Left cardiac atrium (tissue), 4 donors: ENCODE results near the gene MUC4. TPM values are rescaled to one million over a fixed set of nuclear protein-coding genes. Genes with fewer than 3 reads are reported as not detected.

Experiments
- ATAC-seq, 2 donors: fragments of 200-7000 bp; cut with Tn5 transposase; one replicate each; pipeline ENCODE4 v1.9.1; 2020; ENCODE audit warnings: mild to moderate bottlenecking in 2 of 2, moderate library complexity in 2 of 2
- DNase-seq: peaks from one replicate; pipeline ENCODE4 v3.0.0-alpha.2; 2020
- intact Hi-C, 2 donors: fragments of 100-400 bp; cut with DNase I; formaldehyde crosslinking; loops; one replicate each; pipeline versions ENCODE4 v1.14.1 to v1.15.1; 2022 to 2023
- long read RNA-seq: library from polyadenylated mRNA; unstranded; transcript quantifications from one replicate; pipeline ENCODE4 v2.0.0, GENCODE V29; 2021
- total RNA-seq, 2 donors: library from RNA; stranded (reverse); fragmentation: NEBNext Ultra II Directional; extraction: Animal tissue kit (Norgen Biotek cat#: 25700); gene quantifications; one replicate each; pipeline ENCODE4 v1.2.1, GENCODE V29; 2021
- donor health status: DM: no; HTN: yes; CAD: no.
- donor health status: DM: no; HTN: yes; CAD: no; lungs with severe emphysema.
- donor health status: DM: yes; HTN: yes; CAD: no.
- donor health status: Dilated cardiomyopathy.

MUC4 gene
- not detected for total RNA-seq
- long read RNA-seq = 0 reads

- ATAC-seq = no peak
- intact Hi-C loops = no loop called here
- no peak for DNase-seq
Measured at GRCh38 chr3:195811756-195812155, at the start of gene MUC4. TSS of gene MUC4 (minus strand) at chr3:195811929. CDS start at chr3:195811817, 112 bp downstream.

DNA sequence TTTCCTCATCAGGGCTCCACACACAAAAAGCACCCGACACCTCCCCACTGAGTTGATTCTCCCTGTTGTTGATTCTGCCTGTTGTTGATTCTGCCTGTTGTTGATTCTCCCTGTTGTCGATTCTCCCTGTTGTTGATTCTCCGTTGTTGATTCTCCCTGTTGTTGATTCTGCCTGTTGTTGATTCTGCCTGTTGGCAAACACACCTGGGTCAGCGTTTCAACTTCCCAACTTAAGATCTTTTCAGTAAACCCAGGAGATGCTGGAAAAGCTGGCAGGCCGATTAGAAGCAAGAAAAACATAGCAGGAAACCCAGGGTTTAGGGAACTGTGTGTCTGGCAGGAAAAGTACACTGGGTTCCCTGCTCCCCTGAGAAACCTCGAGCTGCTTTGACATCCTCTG, 48.7 kb upstream of the MUC4 start:
- intact Hi-C loops = loop anchor here in 1 of 2 donors (5.0 kb wide), 2 partner anchors 37 to 52 kb away; no protein-coding TSS in a partner anchor
- ATAC-seq (no peak), DNase-seq (no peak)

- intact Hi-C loops = loop anchor here (1.0 to 5.0 kb wide), 4 partner anchors 34 to 55 kb away; no protein-coding TSS in a partner anchor
- DNase-seq (no peak), ATAC-seq (no peak)
Measured at GRCh38 chr3:195859846-195860411, 48.2 kb upstream of the MUC4 start.

GRCh38 chr3:195859061-195859845, 47.5 kb upstream of the MUC4 start:
- peak; percentile 67 for DNase-seq
- ATAC-seq = peak in 1 of 2 donors; percentile 21
- intact Hi-C loops = loop anchor here in 1 of 2 donors (1.0 to 2.0 kb wide), 2 partner anchors 35 to 56 kb away; no protein-coding TSS in a partner anchor

- intact Hi-C loops = no loop called here
- DNase-seq (no peak), ATAC-seq (no peak)
Measured at GRCh38 chr3:195856410-195857084, 44.8 kb upstream of the MUC4 start.

- intact Hi-C loops = no loop called here
- no peak for DNase-seq
- no peak for ATAC-seq
Measured at GRCh38 chr3:195855471-195856409, 44.0 kb upstream of the MUC4 start.

- no peak for DNase-seq
- ATAC-seq = no peak
- intact Hi-C loops = no loop called here
Measured at GRCh38 chr3:195854628-195855294, 43.0 kb upstream of the MUC4 start.

- no peak for DNase-seq
- ATAC-seq = no peak
- intact Hi-C loops = no loop called here
Measured at GRCh38 chr3:195853996-195854395, 42.3 kb upstream of the MUC4 start.

DNA sequence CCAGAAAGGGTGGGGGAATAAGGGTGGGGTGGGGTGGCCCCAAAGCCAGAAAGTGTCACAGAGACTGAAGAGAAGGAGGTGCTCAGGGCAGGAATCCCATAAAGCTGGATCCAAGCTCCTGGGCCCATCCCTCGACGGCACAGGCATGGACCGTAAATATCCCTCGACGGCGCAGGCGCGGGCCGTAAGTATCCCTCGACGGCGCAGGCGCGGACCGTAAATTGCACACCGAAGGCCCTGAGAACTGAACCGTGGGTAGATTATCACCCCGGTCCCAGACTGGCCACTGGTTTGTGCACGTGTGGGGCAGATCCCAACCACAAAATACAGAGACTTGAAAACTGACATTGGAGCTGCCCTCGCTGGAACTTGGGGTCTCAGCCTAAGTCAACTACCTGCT, 41.3 kb upstream of the MUC4 start:
- ATAC-seq (no peak), DNase-seq (no peak)
- intact Hi-C loops = no loop called here

GRCh38 chr3:195850857-195851543, 39.3 kb upstream of the MUC4 start:
- intact Hi-C loops = loop anchor here in 1 of 2 donors (2.0 kb wide), 1 partner anchor 292 kb away; no protein-coding TSS in a partner anchor
- DNase-seq (peak; percentile 86), ATAC-seq (peak; percentile 90 to 92)

DNA sequence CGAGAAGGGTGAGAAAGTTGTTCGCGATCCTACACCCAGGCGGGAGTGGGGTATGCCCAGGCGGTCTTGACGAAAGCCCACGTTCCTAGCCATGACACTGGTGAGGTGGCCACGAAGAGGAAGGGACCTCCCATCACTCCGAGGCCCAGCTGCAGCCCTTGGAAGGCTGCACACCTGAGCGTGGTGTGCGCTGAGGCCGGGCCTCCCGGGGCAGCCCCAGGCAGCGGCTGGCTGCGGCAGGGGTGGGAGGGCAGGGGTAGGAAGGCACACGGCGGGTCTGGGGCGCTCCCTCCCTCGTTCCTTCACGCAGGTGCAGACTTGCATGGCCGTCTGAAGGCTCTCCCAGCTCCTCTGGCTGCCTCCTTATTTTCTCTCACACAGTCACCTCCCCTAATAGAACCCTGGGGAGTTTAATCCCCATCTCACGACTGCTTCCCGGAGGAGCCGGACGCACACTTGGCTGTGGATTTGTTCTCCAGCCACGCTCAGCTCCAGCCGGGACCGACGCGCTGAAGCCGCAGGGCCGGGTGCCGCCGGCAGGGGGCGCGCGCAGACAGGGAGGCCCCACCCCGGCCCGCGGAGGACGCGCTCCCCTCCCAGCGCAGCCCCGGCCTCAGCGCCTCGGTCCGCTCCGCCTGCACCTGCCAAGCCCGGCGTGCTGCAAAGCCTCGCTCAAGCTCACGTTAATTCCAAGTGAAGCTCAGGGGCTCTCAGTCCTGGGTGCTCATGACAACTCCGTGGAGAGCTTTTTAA, 37.8 kb upstream of the MUC4 start:
- DNase-seq = no peak
- no peak for ATAC-seq
- intact Hi-C loops = loop anchor here in 1 of 2 donors (2.0 kb wide), 1 partner anchor 291 kb away; no protein-coding TSS in a partner anchor

DNA sequence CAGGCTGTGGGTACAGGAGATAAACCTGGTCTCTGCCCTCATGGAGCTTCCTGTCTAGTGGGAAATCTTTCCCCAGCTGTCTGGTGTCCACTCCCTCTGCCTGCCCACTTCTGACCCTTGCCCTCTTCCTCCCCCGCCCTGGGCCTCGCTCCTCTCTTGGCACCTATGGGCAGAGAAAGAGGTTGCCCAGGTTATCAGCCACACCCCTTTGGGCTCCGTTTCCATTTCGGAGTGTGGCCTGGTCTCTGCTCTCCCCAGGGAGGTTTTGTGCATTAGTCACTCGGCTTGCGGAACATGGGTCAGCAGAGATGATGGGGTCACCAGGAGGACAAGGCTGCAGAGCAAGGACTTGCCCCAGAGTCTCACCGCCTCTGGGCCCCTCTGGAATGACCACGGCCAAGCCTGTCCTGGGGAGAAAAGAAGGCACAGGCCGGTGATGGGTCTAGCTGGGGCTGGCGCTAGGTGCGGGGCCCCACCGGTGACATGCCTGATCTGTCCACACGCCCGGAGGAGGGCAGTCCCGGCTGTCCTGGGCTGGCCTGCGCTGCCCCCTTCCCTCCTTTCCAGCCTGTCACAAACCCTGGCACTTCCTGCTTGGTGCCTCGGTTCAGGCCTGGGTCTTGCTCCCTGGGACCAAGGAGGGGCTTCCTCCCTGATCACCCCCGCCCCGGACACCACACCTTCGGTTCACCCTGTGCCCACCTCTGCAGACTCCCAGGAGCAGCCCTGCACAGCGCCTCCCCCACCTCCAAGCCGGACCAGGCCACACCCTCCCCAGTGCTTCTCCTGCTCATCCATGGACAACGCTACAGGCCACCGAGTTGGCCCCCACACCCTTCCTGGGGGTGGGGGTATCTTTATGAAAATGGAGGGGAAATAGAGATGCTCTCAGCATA, 35.6 kb upstream of the MUC4 start:
- intact Hi-C loops = no loop called here
- ATAC-seq (peak in 1 of 2 donors; percentile 31), DNase-seq (no peak)

DNA sequence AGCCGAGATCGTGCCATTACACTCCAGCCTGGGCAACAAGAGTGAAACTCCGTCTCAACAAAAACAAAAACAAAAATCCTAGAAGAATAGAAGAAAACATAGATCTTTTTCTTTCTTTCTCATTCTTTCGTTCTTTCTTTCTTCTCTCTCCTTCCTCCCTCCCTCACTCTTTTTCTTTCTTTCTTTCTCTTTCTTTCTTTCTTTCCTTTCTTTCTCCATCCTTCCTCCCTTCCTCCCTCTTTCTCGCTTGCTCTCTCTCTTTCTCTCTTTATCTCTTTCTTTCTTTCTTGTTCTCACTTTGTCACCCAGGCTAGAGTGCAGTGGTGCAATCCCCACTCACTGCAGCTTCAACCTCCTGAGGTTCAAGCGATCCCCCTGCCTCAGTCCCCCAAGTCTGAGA, 33.8 kb upstream of the MUC4 start:
- intact Hi-C loops = no loop called here
- ATAC-seq = no peak
- no peak for DNase-seq

- intact Hi-C loops = no loop called here
- DNase-seq (no peak), ATAC-seq (no peak)
Measured at GRCh38 chr3:195844671-195845218, 33.0 kb upstream of the MUC4 start.

DNA sequence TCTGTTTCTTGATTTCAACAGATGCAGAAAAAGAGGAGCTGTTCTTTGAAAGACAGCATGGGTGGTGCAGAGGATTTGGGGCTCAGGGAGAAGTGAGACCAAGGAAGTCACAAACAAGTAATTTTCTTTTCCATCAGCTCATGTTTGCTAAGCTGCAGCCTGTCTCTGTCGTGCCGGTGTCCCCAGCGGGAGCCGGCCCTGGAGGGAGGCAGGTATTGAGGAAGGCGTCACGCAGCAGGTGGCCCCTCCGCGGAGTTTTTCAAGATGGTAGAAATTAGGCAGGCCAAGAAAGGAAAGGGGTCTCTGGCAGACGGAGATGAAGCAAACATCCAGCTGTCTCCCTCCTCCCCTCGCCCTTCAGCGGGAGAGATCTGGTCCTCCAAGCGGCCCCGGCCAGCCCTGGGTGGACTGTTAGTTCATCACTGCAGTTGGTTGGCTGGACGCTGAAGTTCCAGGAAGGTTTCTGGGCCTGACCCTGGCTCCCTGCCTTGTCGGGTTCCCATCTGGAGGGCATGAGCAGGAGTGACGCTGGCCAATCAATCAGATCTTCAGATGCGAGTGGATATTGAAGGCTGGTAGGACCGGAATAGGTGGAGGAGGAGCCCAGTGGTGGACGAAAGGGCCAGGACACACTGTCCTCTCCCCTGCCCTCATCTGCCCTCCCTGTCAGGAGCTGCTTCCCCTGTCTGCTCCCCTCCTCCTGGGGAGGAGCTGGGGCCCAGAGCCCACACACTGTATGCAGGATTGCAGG, 27.7 kb upstream of the MUC4 start:
- ATAC-seq = peak in 1 of 2 donors; percentile 27
- intact Hi-C loops = loop anchor here in 1 of 2 donors (5.0 kb wide), 1 partner anchor 57 kb away; no protein-coding TSS in a partner anchor
- no peak for DNase-seq
